Measurements from ENCODE around the gene P4HTM. TPM values are rescaled to one million over a fixed set of nuclear protein-coding genes. Genes with fewer than 3 reads are reported as not detected.

P4HTM gene
- total and polyA plus RNA-seq, 2 of the 8 experiments (the other 6 are each of a cell fraction or from before 2014, with no cell fraction given), result 19.1 to 25.4 TPM

- TF ChIP-seq CHD7 (IDR thresholded peaks at IDR 0.05; ENCODE audit: insufficient replicate concordance, low read length), result no peak
- TF ChIP-seq FOSL1 (IDR thresholded peaks at IDR 0.05; ENCODE audit: insufficient read depth, low read depth, low read length), result no peak
- 0 out of 4 replicates have a peak, but pooled peaks of 1 of the 2 experiments have one; percentile 43 for TF ChIP-seq HDAC2 (IDR thresholded peaks at IDR 0.05; ENCODE audit: borderline replicate concordance in 1 of 2, low read depth in 2 of 2, low read length in 2 of 2)
- peak; percentile 94 for TF ChIP-seq SP1 (IDR thresholded peaks at IDR 0.05; ENCODE audit: low read depth, low read length)
- peak; percentile 97 for TF ChIP-seq POLR2AphosphoS5 (IDR thresholded peaks at IDR 0.05; ENCODE audit: low read depth, low read length)
- peak; percentile 54; the same call in 1 of the 2 replicates for TF ChIP-seq SP2 (IDR thresholded peaks at IDR 0.05; ENCODE audit: low read length)
- TF ChIP-seq CHD1 (IDR thresholded peaks at IDR 0.05; ENCODE audit: low read depth, low read length), result peak; percentile 32; the same call in 1 of the 2 replicates
- TF ChIP-seq POLR2A (IDR thresholded peaks at IDR 0.05; ENCODE audit: control extremely low read depth in 1 of 2, low read depth in 2 of 2, low read length in 2 of 2), result peak in 1 of 2 experiments; percentile 95; a peak in 2 of 3 replicates
- peak; percentile 90 for TF ChIP-seq BRCA1 (IDR thresholded peaks at IDR 0.05; ENCODE audit: low read depth, low read length)
- TF ChIP-seq KDM5A (IDR thresholded peaks at IDR 0.05; ENCODE audit: low read length), result no peak
- no peak for TF ChIP-seq POU5F1 (IDR thresholded peaks at IDR 0.05; ENCODE audit: low read depth, low read length)
Measured at GRCh38 chr3:49007068-49007770, 17.2 kb downstream of the P4HTM start, which contains the start of gene WDR6 (continued).

All from H1 (cell line).